GM23248 (cell line): ENCODE measurements around the gene CTBS.
"Not testable (repeated sequence)": the region's sequence is repeated elsewhere in the genome, so short reads cannot be mapped to it uniquely, and the experiment has no call there.

Source experiments
- EZH2 ChIP-seq: fragments of 200-600 bp; sonication (generic); IDR thresholded peaks from 2 replicates; pipeline ENCODE4 v1.6.1; 2018; ENCODE audit warnings: antibody characterized with exemption, mild to moderate bottlenecking; ENCODE audit not compliant: insufficient read depth, poor library complexity, severe bottlenecking
- EZH2phosphoT487 ChIP-seq: fragments of 200-600 bp; sonication (generic); IDR thresholded peaks from 2 replicates; pipeline ENCODE4 v1.6.1; 2018; ENCODE audit warnings: antibody characterized with exemption, moderate library complexity, mild to moderate bottlenecking, low read depth; ENCODE audit not compliant: insufficient read depth

GRCh38 chr1:84507887-84508286 is 66.4 kb downstream of the CTBS start:
- not testable (repeated sequence) for TF ChIP-seq EZH2, EZH2phosphoT487
